Measurements from ENCODE around the gene SH3BP1. TPM values are rescaled to one million over a fixed set of nuclear protein-coding genes. Genes with fewer than 3 reads are reported as not detected.
A peak's percentile ranks its signal among the peaks of the same experiment; 100 is the strongest.

SH3BP1 gene
- total and polyA plus RNA-seq, 2 of the 13 experiments (the other 11 are each of a cell fraction or from before 2014, with no cell fraction given): 8.4 to 18.5 TPM

GRCh38 chr22:37658133-37659065 lies 18.9 kb downstream of the SH3BP1 start, which contains the start of gene PDXP (continued):
- TF ChIP-seq KIAA2018 (CRISPR knock-in tag; IDR thresholded peaks at IDR 0.05; ENCODE audit: borderline replicate concordance): no peak
- TF ChIP-seq SCMH1 (CRISPR knock-in tag; IDR thresholded peaks at IDR 0.05; ENCODE audit: borderline replicate concordance): no peak
- no peak for TF ChIP-seq ZNF646 (CRISPR knock-in tag; IDR thresholded peaks at IDR 0.05)
- no peak for TF ChIP-seq ETS1 (CRISPR knock-in tag; IDR thresholded peaks at IDR 0.05)
- TF ChIP-seq ZNF556 (CRISPR knock-in tag; IDR thresholded peaks at IDR 0.05; ENCODE audit: borderline replicate concordance): peak; percentile 56; the same call in 1 of the 2 replicates
- no peak for TF ChIP-seq THYN1 (CRISPR knock-in tag; IDR thresholded peaks at IDR 0.05; ENCODE audit: borderline replicate concordance, low read depth)
- no peak for TF ChIP-seq NFE2L2 (IDR thresholded peaks at IDR 0.05; ENCODE audit: low read length)
- no peak for TF ChIP-seq MBD4 (IDR thresholded peaks at IDR 0.05; ENCODE audit: borderline replicate concordance, low read length)
- TF ChIP-seq DMAP1 (CRISPR knock-in tag; IDR thresholded peaks at IDR 0.05): no peak

All from HepG2 (cell line).